Ectodermal cell (in vitro differentiated cells): ENCODE results near the gene LHX3.

Source experiments
- H3K27ac ChIP-seq: 2 replicates; pipeline ENCODE4 v1.7.0; 2013; ENCODE audit warnings: mild to moderate bottlenecking, low read depth, low read length; ENCODE audit not compliant: insufficient read depth, poor library complexity, severe bottlenecking
- H3K27me3 ChIP-seq: 2 replicates; pipeline ENCODE4 v1.7.0; 2013; ENCODE audit warnings: mild to moderate bottlenecking, low read length; ENCODE audit not compliant: insufficient read depth, control insufficient read depth, poor library complexity, severe bottlenecking
- H3K36me3 ChIP-seq: one replicate; pipeline ENCODE4 v1.7.0; 2013; ENCODE audit warnings: low read length; ENCODE audit not compliant: control insufficient read depth, insufficient read depth
- H3K4me1 ChIP-seq: one replicate; pipeline ENCODE4 v1.7.0; 2013; ENCODE audit warnings: low read length; ENCODE audit not compliant: control insufficient read depth, insufficient read depth
- H3K4me3 ChIP-seq: 2 replicates; pipeline ENCODE4 v1.7.0; 2013; ENCODE audit warnings: low read depth, low read length, control low read depth; ENCODE audit not compliant: insufficient read depth
- H3K9me3 ChIP-seq: 2 replicates; pipeline ENCODE4 v1.7.0; 2013; ENCODE audit warnings: mild to moderate bottlenecking, low read length, moderate library complexity; ENCODE audit not compliant: control insufficient read depth
- WGBS, 2 experiments: methylation state at CpG; one replicate each; pipeline ENCODE4 v1.1.7; 2013; ENCODE audit warnings: missing lambda C conversion rate in 2 of 2; 5-methylcytosine and 5-hydroxymethylcytosine counted together

Gene LHX3

DNA sequence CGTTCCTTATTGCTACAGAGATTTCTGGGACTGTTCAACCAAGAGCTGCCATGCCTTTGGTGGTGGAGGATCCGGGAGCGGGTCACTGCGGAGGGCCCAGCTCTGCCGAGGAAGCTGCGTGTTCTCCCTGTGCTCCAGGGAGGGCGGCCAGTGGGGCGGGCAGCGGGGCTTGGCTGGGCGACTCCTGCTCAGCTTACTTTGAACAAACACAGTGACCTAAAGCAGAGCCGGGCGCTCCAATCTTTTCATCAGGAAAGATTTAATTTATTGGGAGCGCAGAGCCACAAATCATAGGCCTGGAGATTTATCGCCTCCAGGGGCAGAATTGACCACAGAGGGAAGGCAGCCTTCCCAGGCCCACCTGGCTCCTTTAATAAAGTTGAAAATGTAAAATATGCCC, 27.7 kb downstream of the LHX3 start:
- Histone ChIP-seq H3K27ac (no peak overlapping the region), H3K4me3 (no peak overlapping the region), H3K36me3 (no peaks in the 10 kb centered on the region), H3K4me1 (peaks cover 33% of the 10 kb centered on the region), H3K9me3 (no peaks in the 10 kb centered on the region), H3K27me3 (no peaks in the 10 kb centered on the region)
- 93 to 94% methylated on average over 14 of the region's 14 CpGs for WGBS, 2 experiments

DNA sequence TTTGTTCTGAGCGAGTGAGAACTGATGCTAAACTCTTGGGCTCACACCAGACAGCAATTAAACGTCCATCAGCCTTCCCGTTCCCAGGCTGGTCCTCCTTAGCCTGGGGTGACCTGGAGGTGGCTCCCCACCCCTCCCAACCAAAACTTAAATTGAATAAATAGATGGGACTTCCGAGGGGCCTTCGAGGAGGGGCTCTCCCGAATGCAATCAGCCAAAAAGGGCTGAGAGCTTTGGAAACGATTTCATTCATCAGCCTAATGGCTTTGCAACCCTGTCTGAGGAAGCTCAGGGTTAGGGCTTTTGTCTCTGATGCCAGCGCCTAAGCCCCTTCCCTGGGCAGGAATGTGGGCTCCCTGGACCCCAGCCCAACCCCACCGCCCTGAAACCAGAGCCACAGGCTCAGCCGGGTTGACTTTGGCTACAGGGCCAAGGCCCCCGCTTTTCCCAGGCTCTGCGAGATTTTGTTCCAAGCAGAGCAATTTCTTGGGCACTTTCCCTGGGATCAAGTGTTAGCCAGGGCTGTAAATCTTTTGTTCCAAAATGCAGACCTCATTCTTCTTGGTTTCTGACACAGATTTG, 29.2 kb downstream of the LHX3 start:
- no peak overlapping the region for H3K4me3 ChIP-seq
- H3K27ac ChIP-seq: peak overlapping the region; percentile 64
- 66 to 67% methylated on average over 12 of the region's 12 CpGs for WGBS, 2 experiments

DNA sequence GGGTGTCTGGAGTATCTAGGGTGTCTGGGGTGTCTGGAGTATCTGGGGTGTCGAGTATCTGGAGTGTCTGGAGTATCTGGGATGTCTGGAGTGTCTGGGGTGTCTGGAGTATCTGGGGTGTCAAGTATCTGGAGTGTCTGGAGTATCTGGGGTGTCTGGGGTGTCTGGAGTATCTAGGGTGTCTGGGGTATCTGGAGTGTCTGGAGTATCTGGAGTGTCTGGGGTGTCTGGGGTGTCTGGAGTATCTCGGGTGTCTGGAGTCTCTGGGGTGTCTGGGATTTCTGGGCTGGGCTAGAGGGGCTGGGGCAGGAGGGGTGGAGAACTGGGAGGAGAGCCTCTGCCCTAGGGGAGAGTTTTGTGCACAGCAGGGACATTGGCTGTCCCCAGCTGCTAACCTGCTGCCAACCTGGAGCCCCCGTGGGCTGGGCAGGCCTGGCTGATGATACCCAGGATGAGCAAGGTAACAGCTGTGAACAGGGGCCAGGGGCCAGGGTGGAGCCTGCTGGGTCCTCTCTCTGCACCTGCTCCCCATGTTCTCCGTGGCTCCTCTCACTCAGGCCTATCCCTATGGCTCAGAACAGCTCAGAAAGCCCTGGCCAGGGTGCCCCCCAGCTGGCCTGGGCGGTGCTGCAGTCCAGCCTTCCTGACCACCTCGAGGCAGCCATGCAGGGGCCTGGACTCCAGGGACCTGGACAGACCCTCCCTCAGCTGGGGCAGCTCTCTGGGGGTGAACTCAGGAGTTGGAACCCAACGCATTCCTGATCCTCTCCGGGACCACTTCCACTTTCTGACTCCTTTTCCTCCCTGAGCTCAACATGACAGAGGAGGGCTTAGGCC, 29.9 kb downstream of the LHX3 start:
- Histone ChIP-seq H3K27me3 (no peaks in the 10 kb centered on the region), H3K4me3 (no peak overlapping the region), H3K27ac (peak overlapping the region; percentile 64), H3K9me3 (no peaks in the 10 kb centered on the region), H3K4me1 (peaks cover 52% of the 10 kb centered on the region), H3K36me3 (no peaks in the 10 kb centered on the region)
- WGBS, 2 experiments: 71 to 72% methylated on average over 8 of the region's 8 CpGs

More for the DNA sequence above, 29.2 kb downstream of the LHX3 start:
- peaks cover 47% of the 10 kb centered on the region for H3K4me1 ChIP-seq
- H3K36me3 ChIP-seq: no peaks in the 10 kb centered on the region
- no peaks in the 10 kb centered on the region for H3K27me3 ChIP-seq
- no peaks in the 10 kb centered on the region for H3K9me3 ChIP-seq

DNA sequence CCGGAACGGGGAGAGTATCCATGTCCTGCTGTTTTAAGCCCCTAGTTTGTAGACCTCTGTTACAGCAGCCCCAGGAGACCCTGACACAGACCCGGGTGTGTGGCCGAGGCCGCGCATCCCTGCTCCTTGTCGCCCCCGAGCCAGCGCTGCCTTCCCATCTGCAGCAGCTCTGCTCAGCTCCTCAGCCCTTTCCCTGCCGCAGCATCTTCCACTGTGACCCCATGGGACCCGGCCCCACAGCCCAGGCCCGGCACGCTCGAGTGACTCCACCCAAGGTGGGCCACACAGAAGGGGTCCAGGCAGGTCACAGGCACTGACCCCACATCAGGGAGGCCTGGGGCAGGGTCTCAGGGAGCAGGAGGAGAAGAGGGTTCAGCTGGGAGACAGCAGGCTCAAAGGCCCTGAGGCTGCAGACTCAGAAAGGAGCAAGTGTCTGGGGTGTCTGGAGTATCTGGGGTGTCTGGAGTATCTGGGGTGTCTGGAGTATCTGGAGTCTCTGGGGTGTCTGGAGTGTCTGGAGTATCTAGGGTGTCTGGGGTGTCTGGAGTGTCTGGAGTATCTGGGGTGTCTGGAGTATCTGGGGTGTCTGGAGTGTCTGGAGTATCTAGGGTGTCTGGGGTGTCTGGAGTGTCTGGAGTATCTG, 31.2 kb downstream of the LHX3 start:
- Histone ChIP-seq H3K27ac (no peak overlapping the region), H3K36me3 (no peaks in the 10 kb centered on the region), H3K9me3 (no peaks in the 10 kb centered on the region), H3K4me3 (no peak overlapping the region), H3K27me3 (no peaks in the 10 kb centered on the region), H3K4me1 (peaks cover 53% of the 10 kb centered on the region)
- 91 to 92% methylated on average over 14 of the region's 14 CpGs for WGBS, 2 experiments

DNA sequence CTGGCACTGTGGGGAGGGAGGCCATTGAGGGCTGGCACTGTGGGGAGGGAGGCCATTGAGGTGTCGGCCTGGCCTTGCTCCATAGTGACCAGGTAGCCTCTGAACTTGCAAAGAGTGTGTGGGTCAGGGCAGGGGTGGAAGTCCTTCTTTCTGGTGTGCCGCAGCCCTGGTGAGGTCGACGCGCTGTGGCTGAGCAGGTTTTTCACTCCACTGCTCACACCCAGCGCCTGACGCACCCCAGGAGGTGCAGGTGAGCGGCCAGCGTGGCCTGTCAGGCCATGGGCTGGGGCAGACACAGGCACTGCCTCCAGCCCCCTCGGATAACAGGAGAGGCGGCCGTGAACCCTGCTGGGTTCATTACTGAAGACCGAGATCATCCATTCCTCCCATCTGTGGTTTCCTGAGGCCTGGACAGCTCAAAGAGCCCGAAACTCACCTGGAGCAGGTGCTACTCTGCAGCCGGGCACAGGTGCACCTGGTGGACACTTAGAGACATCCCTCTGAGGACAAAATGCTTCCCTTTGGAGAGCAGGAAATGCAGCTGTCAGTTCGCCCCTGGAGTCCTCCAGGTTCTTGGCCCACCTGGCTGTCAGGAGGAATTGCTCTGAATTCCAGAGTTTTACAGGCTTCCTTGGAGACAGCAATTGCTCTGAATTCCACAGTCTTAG, 32.4 kb downstream of the LHX3 start:
- 85 to 89% methylated on average over 16 of the region's 16 CpGs for WGBS, 2 experiments
- Histone ChIP-seq H3K27me3 (no peaks in the 10 kb centered on the region), H3K4me1 (peaks cover 45% of the 10 kb centered on the region), H3K27ac (no peak overlapping the region), H3K4me3 (no peak overlapping the region), H3K36me3 (no peaks in the 10 kb centered on the region), H3K9me3 (no peaks in the 10 kb centered on the region)

DNA sequence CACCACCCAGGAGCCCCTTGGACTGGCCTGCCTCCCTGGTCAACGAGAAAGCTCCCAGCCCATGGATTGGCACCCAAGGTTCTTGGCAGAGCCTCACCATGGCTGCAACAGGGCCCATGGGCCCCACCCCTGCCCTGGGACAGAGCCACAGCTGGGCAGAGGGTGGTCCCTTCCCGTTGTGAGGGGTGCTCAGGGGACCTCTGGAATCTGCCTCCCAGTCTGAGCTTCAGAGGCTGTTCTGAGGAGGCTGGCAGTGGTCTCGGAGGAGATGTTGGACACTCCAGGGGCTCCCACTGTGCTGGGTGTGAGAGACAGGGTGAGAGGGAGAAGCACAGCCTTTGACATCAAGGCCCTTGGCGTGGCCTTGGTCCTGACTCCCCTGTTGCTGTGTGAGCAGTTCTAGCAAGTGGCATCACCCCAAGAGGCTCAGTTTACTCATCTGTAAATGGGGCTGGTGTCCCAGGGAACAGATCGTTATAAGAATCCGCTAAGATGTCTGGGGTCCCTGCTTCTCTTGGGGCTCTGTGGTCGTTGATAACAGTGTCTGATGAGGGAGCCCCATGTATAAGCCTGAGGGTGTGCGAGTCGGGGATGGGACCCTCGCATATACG, 33.0 kb downstream of the LHX3 start:
- H3K4me3 ChIP-seq: no peak overlapping the region
- H3K27me3 ChIP-seq: no peaks in the 10 kb centered on the region
- no peak overlapping the region for H3K27ac ChIP-seq
- H3K4me1 ChIP-seq: peaks cover 43% of the 10 kb centered on the region
- no peaks in the 10 kb centered on the region for H3K36me3 ChIP-seq
- 77% methylated on average over 11 of the region's 11 CpGs for WGBS, 2 experiments
- H3K9me3 ChIP-seq: no peaks in the 10 kb centered on the region

DNA sequence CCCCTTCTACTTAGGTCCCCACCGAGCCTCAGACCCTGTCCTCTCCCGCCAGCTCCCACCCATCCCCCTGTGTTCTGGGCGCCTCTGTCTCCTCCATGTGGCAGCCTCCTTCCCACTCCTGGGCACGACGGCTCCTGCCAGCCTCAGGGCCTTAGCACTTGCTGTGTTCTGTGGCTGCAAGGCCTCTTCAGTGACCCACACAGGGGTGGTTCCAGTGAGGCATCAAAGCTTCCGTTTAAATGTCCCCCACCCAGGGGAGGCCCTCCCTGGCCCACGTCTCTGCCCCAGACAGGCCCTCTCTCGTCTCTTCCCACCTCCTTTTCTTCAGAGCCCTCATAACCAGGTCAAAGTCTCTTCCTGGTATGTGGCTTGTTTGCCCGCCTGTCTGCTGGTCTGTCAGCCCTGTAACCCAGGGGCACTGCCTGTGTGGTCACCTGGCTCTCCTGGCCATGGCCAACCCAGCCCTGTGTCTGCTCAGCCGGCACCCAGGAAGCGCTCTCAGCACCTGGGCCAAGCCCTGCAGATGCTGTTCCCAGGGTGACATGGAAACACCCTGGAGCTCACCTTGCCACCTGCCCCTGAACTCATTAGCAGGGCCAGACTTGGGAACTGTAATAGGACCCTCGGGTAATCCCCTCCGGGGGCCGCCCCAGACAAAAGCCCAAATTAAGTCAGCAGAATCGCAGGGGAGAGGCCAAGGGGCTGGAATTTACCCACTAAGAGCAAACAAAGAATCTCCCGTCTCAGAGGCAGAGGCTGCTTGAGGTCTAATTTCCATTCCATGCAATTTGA, 33.7 kb downstream of the LHX3 start:
- Histone ChIP-seq H3K9me3 (no peaks in the 10 kb centered on the region), H3K4me3 (peak overlapping the region; percentile 12), H3K4me1 (peaks cover 42% of the 10 kb centered on the region), H3K27ac (peak overlapping the region; percentile 78), H3K27me3 (no peaks in the 10 kb centered on the region), H3K36me3 (no peaks in the 10 kb centered on the region)
- 47 to 49% methylated on average over 16 of the region's 16 CpGs for WGBS, 2 experiments

DNA sequence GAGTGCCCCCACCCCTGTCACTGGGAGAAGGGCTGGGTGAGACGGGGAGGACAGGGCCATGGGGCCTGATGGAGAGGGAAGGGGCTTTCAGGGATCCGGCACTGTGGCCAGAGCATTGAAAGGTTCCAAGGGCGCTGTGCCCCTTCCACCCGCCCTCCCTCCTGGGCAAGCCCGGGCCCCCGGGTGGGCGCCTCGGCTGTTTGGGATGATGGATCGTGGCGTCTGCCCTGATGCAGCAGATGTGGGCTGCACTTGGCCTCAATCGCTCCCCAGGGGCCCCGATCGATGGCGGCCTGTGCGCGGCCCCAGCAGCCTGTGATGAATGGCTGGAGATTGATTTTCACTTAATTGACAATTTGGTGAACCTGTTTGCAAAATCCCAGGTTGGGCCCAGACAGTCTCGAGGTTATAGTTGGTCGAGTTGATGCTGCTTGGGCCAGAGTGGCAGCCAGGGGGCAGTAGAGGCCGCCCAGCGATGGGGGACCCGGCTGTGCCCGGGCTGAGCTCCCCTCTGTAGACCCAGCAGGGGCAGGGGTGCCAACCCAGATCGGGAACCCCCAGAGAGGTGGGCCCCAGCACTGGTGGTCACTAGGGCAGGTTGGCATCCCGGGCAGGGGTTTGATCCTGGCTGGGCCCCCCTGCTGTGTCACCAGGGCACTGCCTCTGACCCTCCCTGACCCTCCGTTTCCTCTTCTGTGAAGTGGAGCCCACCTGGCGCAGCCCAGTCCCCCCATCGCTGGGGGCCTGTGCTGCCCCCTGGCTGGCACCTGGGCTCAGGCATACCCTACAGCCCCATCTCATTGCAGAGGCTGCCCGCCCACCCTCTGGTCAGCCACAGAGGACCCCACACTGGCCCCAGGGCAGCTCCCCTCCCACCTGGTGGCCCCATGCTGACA, 34.7 kb downstream of the LHX3 start:
- Histone ChIP-seq H3K4me1 (peaks cover 35% of the 10 kb centered on the region), H3K27ac (no peak overlapping the region), H3K27me3 (no peaks in the 10 kb centered on the region), H3K4me3 (no peak overlapping the region), H3K9me3 (no peaks in the 10 kb centered on the region), H3K36me3 (no peaks in the 10 kb centered on the region)
- 69 to 70% methylated on average over 28 of the region's 28 CpGs for WGBS, 2 experiments

DNA sequence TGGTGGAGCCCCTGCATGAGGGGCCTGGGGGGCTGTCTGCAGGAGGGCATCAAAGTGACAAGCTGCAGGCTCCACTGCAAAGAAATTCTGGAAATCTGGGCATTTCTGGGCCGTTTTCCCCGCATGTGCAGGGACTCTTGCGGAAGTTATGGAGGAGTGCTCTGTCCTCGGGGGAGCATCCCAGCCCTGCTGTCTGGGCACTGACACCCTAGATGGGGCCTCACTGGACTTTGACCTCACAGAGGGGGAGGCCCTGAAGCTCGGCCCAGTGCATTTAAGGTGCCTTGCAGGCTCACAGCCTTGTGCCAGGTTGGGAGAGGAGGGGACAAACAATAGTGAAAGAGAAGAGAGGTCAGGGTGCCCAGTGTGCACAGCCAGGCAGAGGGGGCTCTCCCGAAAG, 35.4 kb downstream of the LHX3 start:
- no peaks in the 10 kb centered on the region for H3K9me3 ChIP-seq
- no peak overlapping the region for H3K4me3 ChIP-seq
- H3K4me1 ChIP-seq: peaks cover 30% of the 10 kb centered on the region
- H3K27ac ChIP-seq: no peak overlapping the region
- 88 to 92% methylated on average over 6 of the region's 6 CpGs for WGBS, 2 experiments
- no peaks in the 10 kb centered on the region for H3K27me3 ChIP-seq
- H3K36me3 ChIP-seq: no peaks in the 10 kb centered on the region
